Heart right ventricle (tissue), 16 donors: Measurements from ENCODE around the gene NCAPD3. TPM values are rescaled to one million over a fixed set of nuclear protein-coding genes. Genes with fewer than 3 reads are reported as not detected.

Source experiments
- ATAC-seq, 8 donors: fragments of 200-7000 bp; cut with Tn5 transposase; one replicate each; pipeline ENCODE4 v1.9.1; 2020; ENCODE audit warnings: mild to moderate bottlenecking in 8 of 8, moderate library complexity in 8 of 8, moderate number of reproducible peaks in 1 of 8
- DNase-seq, 2 donors: peaks; one replicate each; pipeline ENCODE4 v3.0.0-alpha.2; 2020
- H3K27ac ChIP-seq, 10 donors: fragments of 200-600 bp; sonication (generic) in 2 of 10; one replicate each; pipeline versions ENCODE4 v1.5.0 to v1.8.0; 2020 to 2022; ENCODE audit warnings: mild to moderate bottlenecking in 3 of 10
- H3K27me3 ChIP-seq, 7 donors: fragments of 200-600 bp; one replicate each; pipeline ENCODE4 v1.8.0; 2021 to 2022; ENCODE audit warnings: mild to moderate bottlenecking in 2 of 7
- H3K36me3 ChIP-seq, 9 donors: fragments of 200-600 bp; sonication (generic) in 1 of 9; one replicate each; pipeline versions ENCODE4 v1.5.0 to v1.8.0; 2020 to 2022; ENCODE audit warnings: mild to moderate bottlenecking in 2 of 9
- H3K4me1 ChIP-seq, 9 donors: fragments of 200-600 bp; sonication (generic) in 1 of 9; one replicate each; pipeline versions ENCODE4 v1.5.0 to v1.8.0; 2020 to 2022; ENCODE audit warnings: mild to moderate bottlenecking in 4 of 9
- H3K4me3 ChIP-seq, 10 donors: fragments of 200-600 bp; sonication (generic) in 2 of 10; one replicate each; pipeline versions ENCODE4 v1.5.0 to v1.8.0; 2020 to 2022; ENCODE audit warnings: mild to moderate bottlenecking in 7 of 10, moderate library complexity in 2 of 10
- H3K9me3 ChIP-seq, 11 donors: fragments of 200-600 bp in 10 of 11; sonication (generic) in 2 of 11; one replicate each; pipeline versions ENCODE4 v1.5.0 to v1.8.0; 2013 to 2022; ENCODE audit warnings: mild to moderate bottlenecking in 2 of 11, control low read depth in 1 of 11, moderate library complexity in 1 of 11
- CTCF ChIP-seq, 9 donors: fragments of 200-600 bp; sonication (generic) in 2 of 9; IDR thresholded peaks; one replicate each; pipeline versions ENCODE4 v1.5.0 to v1.8.0; 2021 to 2022; ENCODE audit warnings: antibody characterized with exemption in 9 of 9, mild to moderate bottlenecking in 5 of 9, moderate library complexity in 1 of 9
- WGBS, 2 donors: extraction: QIAGEN DNeasy Blood & Tissue Kit; methylation state at CpG; one replicate each; pipeline ENCODE4 v1.1.7; 2013; ENCODE audit warnings: inconsistent platforms in 1 of 2; 5-methylcytosine and 5-hydroxymethylcytosine counted together
- intact Hi-C, 10 donors: fragments of 100-400 bp; cut with DNase I; formaldehyde crosslinking; loops; one replicate each; pipeline versions ENCODE4 v1.11.1 to v1.14.2; 2022
- polyA plus RNA-seq, 2 donors: library from polyadenylated mRNA; stranded (reverse); fragments of 200-250 nt; gene quantifications; one replicate each; pipeline ENCODE4 v1.2.3, GENCODE V29; 2013
- total RNA-seq, 10 donors: library from RNA; stranded (reverse); fragmentation: NEBNext Ultra II Directional in 3 of 10; extraction: Animal tissue kit (Norgen Biotek cat#: 25700) in 3 of 10; gene quantifications; one replicate each; pipeline versions ENCODE4 v1.2.1 to v1.2.4, GENCODE V29; 2021 to 2023
- donor health status: Arrhythmogenic right ventricular cardiomyopathy.
- donor health status: ischemic (EF 13 %, LVEDD 7.1; RV severe dilation, severe dysfunction).
- donor health status: healthy with polysubstance abuse.
- donor health status: DM: no; HTN: yes; CAD: no.
- donor health status: DM: no; HTN: no; CAD: no.
- donor health status: ischemic (EF 25% LVEDD 6.9; RV normal size, moderate dysfunction).
- donor health status: ischemic (EF 25% LVEDD 5.7; RV mildly dilated, moderate dysfunction).
- donor health status: healthy.
- donor health status: DM: yes; HTN: yes; CAD: no.
- donor health status: Ischemic cardiomyopathy.
- donor health status: ischemic (EF 35%, LVEDD 5.7; RV mildly dilated, moderate dysfunction).
- donor health status: nonischemic (EF 11% LVEDD 7.7; RV severe dilation, severe dysfunction).
- donor health status: DM: yes; HTN: yes; CAD: no.
- donor health status: PGD.
- donor health status: ischemic (EF 29% LVEDD 5.4; RV normal size, mild dysfunction).
- donor health status: nonischemic (EF 23%, LVEDD 6.1; RV moderate dilation, normal function).

NCAPD3 gene
- total and polyA plus RNA-seq, 12 donors = 4.2 to 16.7 (median 11.0) TPM

- Histone ChIP-seq H3K4me3 (no peak overlapping the region), H3K4me1 (peaks cover 0 to 35% (median 7%) of the 10 kb centered on the region in 9 donors), H3K36me3 (peaks cover 0 to 79% (median 30%) of the 10 kb centered on the region in 9 donors), H3K27me3 (no peaks in the 10 kb centered on the region), H3K9me3 (no peaks in the 10 kb centered on the region), H3K27ac (no peak overlapping the region)
- DNase-seq (no peak), ATAC-seq (no peak)
- 80 to 84% methylated on average over 11 of the region's 11 CpGs for WGBS, 2 donors
- no peak for TF ChIP-seq CTCF (IDR thresholded peaks at IDR 0.05)
- intact Hi-C loops = no loop called here
Observed at GRCh38 chr11:134237557-134237922, 13.8 kb upstream of the NCAPD3 start.

- H3K4me3 ChIP-seq = no peak overlapping the region
- WGBS, 2 donors = 83 to 91% methylated on average over 7 of the region's 7 CpGs
- no peaks in the 10 kb centered on the region for H3K27me3 ChIP-seq
- H3K9me3 ChIP-seq = no peaks in the 10 kb centered on the region
- peaks cover 0 to 73% (median 25%) of the 10 kb centered on the region in 9 donors for H3K36me3 ChIP-seq
- H3K27ac ChIP-seq = no peak overlapping the region
- no peak for TF ChIP-seq CTCF (IDR thresholded peaks at IDR 0.05)
- H3K4me1 ChIP-seq = peaks cover 0 to 40% (median 11%) of the 10 kb centered on the region in 9 donors
- intact Hi-C loops = no loop called here
- no peak for ATAC-seq
- no peak for DNase-seq
Observed at GRCh38 chr11:134236834-134237556, 13.2 kb upstream of the NCAPD3 start.

DNA sequence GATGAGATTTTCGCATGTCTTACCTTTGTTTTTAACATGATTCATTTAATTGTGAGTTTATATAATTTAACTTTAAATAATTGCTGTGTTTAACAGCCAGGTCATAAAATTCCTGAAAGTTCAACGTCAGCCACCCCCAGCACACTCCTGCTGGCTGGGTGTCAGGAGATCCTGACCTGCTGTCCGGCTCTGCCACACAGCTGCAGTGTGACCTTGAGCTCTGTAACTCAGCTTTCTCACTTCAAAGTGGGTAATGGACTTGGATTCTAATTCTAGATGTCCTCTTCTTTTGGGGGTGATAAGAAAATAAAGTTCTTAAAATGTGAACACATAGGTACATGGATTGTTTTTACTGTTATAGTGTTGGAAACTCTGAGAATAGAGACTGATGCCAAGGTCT is 11.6 kb upstream of the NCAPD3 start:
- H3K27ac ChIP-seq = peak overlapping the region in 2 of 10 donors; percentile 25 to 38
- ATAC-seq = peak in 6 of 8 donors; percentile 60 to 69 (median 64)

DNA sequence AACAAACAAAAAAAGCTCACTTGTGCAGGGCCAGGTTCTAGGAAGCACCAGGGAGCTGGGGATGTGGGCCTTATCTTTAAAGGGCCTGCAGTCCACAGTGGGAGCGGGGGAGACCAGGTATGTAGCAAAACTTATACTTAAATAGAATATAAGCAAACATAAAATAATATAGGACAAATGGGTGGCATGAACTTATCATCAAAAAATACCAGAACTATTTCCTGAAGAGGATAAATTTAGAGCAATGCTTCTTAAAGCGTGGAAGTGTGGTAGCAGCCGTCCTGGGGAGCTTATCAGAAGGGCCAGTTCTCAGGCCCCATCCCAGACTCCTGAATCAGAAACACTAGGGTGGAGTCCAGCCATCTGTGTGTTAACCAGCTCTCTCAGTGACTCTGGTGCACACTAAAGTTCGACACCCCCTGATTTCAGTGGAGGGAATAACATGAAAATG is 10.0 kb upstream of the NCAPD3 start:
- H3K4me1 ChIP-seq = peaks cover 0 to 70% (median 42%) of the 10 kb centered on the region in 9 donors

More for the DNA sequence above, 11.6 kb upstream of the NCAPD3 start:
- Histone ChIP-seq H3K9me3 (no peaks in the 10 kb centered on the region), H3K36me3 (peaks cover 0 to 61% (median 14%) of the 10 kb centered on the region in 9 donors), H3K4me3 (no peak overlapping the region), H3K27me3 (no peaks in the 10 kb centered on the region), H3K4me1 (peaks cover 0 to 56% (median 26%) of the 10 kb centered on the region in 9 donors)
- TF ChIP-seq CTCF (IDR thresholded peaks at IDR 0.05) = no peak
- DNase-seq = peak in 1 of 2 donors; percentile 28
- 54 to 71% methylated on average over 3 of the region's 3 CpGs for WGBS, 2 donors
- intact Hi-C loops = no loop called here

More for the DNA sequence above, 10.0 kb upstream of the NCAPD3 start:
- Histone ChIP-seq H3K9me3 (no peaks in the 10 kb centered on the region), H3K27me3 (no peaks in the 10 kb centered on the region), H3K27ac (no peak overlapping the region), H3K4me3 (no peak overlapping the region), H3K36me3 (peaks cover 0 to 48% (median 5%) of the 10 kb centered on the region in 9 donors)
- intact Hi-C loops = no loop called here
- TF ChIP-seq CTCF (IDR thresholded peaks at IDR 0.05) = no peak
- ATAC-seq (no peak), DNase-seq (no peak)
- 60 to 64% methylated on average over 4 of the region's 4 CpGs for WGBS, 2 donors
